HG03095 (cell line): ENCODE results near the gene GPR15.
A peak's percentile ranks its signal among the peaks of the same experiment; 100 is the strongest.
"Not testable (repeated sequence)": the region's sequence is repeated elsewhere in the genome, so short reads cannot be mapped to it uniquely, and the experiment has no call there.

Experiments
- ATAC-seq: cut with Tn5 transposase; IDR thresholded peaks from one replicate; pipeline ENCODE4 v1.9.1; 2021; ENCODE audit warnings: moderate library complexity; ENCODE audit not compliant: unreplicated experiment

GPR15 gene

DNA sequence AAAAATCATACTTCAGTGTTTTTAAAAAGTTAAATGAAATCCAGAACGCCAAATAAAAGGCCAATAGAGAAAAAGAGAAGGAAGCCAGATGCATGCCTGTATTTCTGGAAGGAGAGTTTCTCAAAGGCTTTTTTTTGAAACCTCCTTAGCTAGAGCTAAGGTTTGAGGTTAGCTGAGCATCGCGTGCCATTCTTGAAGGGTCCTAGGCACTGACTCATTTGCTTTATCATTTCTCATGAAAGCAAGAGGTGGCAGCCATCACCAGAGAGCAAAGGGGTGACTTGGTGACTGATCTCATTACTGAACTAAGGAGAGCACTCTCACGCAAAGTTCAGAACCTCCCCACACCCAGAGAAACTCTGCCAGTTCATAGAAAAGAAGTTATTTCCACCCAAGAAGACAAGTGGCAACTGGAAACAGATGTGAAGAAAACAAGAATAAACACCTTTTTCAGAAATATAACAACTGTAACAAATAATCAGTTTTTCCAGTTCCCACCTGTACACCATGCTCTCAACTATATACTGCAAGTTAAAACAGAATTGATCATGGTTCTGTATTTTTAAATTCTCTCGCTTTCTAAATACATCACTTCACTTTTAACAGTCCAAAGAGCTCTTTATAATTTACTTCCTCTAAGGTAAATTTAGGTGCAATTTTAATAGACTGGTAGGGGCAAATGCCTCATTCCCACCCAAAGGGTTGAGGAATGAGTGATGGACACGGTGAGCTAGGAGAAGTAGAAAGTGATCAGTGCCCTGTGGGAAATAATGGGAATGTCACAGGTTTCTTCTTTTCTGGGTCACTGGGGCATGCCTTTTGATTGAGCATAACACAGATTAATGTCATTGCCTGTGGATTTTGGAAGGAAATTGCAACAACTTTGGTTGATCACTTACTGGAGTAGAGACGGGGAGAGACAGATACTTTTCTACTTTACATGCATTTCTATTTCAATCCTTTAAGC lies 24.7 kb downstream of the GPR15 start:
- ATAC-seq = peak; percentile 71

DNA sequence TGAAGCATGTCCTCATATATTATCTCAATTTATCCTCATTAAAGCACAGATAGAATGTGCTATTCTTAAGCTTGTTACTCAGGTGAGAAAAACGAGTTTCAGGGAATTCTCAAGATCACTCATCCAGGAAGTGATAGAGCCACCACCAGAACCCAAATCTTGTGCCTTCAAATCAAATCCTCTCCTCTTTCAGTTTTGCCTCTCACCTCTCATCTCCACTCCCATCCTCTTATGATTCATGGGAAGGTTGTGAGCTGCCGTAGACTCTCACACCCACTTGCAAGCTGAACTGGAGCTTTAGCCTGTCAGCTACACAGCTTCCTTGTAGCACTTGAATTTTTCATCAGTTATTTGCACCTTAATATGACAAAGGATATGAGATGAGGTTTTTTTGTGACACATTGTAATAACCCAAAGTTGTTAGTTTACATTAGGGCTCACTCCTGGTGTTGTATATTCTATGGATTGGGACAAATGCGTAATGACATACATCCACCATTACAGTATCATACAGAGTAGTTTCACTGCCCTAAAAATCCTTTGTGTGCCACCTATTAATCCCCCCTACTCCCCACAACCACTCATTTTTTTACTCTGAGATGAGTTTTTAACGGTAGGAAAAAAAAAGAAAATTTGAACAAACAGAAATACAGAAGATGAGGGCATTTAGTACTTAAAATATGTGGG lies 25.7 kb downstream of the GPR15 start:
- no peak for ATAC-seq

DNA sequence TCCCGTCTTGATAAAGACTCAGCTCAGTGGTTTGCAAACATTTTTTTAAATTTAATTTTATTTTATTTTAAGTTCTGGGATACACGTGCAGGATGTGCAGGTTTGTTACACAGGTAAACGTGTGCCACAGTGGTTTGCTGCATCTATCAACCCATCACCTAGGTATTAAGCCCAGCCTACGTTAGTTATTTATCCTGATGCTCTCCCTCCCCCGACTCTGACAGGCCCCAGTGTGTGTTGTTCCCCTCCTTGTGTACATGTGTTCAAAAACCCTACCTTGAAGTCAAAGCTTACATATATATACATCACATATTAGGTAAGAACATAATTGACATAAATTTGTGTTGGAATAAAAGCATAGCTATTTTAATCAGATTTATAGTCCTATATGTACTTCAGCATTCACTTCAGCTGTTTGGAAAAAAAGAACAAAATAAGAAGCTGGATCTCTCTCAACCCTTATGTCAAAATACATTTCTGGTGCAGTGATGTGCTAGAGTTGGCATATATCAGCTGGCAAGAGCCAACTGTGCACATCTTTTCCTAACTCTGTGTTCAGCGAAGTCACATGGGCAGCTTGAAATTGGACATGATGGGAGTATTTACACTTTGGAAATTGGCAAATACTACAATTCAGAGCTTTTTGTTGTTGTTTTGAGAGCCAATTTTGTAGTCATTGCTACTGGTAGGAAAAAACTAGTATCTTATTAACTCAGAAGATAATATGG lies 26.5 kb downstream of the GPR15 start:
- ATAC-seq = no peak

DNA sequence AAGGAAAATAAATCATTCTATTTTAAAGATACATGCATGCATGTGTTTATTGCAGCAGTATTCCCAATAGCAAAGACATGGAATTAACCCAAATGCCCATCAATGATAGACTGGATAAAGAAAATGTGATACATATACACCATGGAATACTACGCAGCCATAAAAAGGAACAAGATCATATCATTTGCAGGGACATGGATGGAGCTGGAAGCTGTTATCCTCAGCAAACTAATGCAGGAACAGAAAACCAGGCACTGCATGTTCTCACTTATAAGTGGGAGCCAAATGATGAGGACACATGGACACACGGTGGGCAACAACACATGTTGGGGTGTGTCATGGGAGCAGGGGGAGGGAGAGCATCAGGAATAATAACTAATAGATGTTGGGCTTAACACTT lies 28.0 kb downstream of the GPR15 start:
- ATAC-seq = not testable (repeated sequence)

DNA sequence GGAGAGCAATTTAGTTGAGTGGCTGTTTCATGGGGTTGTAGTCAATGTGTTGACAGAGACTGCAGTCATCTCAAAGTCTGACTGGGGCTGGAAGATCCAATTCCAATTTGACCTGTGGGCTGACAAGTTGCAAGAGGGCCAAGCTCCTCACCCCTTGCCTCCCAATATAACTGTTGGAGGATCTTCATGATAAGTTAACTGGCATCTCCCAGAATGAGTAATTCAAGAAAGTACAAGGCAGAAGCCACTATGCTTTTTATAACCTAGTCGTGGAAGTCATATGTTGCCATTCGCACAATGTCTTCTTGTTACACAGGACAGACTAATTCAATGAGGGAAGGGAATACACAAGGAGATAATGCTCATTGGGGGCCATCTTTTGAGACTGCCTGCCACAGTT lies 29.1 kb downstream of the GPR15 start:
- ATAC-seq = no peak

DNA sequence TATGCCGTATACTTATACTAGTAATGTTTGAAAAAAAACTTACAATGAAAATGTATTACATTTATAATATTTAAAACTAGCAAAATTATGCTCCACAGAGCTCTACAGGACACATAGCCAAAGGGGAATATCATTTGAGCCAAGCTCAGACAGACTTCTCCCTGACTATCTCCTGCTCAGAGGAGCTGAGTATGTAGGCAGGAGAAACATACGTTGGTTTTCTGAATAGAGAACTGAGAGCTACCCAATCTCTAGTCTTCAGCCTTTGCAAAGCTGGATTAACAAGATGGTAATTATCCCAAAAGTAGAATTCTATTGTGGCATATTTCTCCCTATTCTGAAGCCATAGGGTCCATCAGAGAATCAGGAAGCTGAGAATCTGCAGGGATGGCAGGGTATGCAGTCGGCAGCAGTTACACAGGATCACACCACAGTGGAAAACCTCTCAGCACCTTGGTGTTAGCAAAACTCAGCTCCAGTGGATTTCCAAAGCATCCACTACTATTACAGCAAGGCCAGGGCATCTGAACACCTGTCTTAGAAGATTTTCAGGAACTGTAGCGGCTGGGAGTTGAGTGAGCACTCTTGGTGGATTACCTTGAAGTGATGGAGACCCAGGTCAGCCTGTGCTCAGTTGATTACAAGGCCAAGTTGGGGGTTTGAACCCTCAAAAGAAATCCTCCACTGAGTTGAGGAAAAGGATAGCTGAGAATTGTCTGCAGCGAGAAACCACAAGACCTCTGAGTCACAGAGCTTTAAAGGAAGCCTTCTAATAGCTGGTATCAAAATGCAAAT lies 30.1 kb downstream of the GPR15 start:
- peak; percentile 18 for ATAC-seq

DNA sequence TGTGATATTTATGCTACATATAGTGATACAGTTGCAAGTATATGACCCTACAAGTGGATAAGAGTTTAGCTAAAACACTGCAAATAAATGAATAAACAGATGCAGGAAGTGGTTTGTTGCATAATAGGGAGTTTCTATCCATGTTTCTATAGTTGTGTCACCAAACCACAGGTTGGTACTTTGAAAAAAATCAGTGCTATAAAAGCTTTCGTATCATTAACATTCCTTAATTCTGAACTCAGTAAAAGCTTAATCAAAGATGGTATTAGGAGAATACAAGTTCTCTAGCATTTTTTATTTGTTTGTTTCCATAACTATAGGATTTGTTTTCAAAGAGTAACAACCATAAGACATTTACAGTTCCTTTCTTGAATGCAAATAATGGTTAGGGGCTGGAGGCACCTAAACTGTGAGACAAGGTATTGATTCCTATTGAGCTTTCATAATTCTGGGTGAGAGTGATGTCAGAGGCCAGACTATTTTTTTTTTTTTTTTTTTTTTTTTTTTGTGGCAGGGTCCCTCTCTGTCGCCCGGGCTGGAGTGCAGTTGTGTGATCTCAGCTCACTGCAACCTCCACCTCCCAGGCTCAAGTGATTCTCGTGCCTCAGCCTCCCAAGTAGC lies 32.0 kb downstream of the GPR15 start:
- ATAC-seq = peak; percentile 50

DNA sequence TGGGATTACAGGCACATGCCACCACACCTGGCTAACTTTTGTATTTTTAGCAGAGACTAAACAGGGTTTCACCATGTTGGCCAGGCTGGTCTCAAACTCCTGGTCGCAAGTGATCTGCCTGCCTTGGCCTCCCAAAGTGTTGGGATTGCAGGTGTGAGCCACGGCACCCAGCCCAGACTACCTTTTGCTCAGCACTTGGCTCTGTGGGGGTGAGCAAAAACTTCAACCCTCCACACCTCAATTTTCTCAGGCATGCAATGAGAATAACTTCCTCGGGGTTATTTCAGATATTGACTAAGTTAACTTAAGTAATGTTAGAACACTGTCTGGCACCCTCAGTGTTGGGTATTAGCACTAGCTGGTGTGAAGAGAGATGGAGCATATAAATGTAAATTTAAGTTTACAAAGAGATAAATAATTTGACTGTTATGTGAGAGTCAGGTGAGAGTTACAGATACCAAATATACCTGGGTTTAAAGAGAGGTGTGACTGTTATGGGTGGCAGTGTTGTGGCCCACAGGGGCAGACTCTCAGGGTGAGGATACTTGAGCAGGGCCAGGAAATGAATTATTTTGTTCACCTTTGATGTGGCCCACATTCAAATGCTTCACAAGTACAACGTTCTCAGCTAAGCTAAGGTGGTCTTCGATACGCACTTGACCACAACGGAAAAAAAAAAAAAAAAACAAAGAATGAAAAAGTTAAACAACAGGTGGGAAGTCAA lies 32.7 kb downstream of the GPR15 start:
- ATAC-seq = no peak

DNA sequence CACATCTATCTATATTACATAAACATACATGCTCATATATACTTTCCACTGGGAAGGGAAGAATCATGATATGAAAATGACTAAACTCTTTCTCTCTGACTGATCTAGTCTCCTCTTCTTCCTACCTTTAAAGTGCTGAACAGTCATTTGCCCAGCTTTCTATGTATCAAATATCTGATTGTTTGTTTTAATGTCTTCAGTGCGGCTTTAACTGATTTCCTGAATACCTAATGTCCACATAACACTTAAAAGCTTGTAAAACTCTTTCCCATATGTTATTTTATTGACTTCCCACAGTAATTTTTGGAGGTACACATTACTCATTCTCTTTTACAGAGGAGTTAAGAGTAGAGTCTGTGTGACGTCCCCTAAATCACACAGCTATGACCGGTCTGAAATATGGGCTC lies 33.5 kb downstream of the GPR15 start:
- ATAC-seq = no peak

DNA sequence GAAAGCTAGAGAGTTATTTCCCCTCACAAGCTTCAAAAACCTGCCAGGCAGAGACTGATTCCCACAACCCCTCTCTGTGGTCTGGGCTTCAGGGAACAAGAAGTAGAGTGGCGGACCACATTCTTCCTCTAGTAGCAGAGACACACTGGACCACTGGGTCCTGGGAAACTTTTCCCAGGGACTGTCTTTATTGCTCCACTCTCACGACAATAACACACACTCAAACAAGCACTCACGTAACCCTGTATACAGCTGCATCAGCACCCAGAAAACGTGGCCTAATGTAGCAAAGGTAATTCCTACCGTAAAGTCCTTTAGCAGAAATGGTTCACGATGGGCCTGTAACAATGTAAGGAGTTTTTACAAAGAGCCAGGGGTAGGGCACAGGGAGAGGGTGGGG lies 34.1 kb downstream of the GPR15 start:
- no peak for ATAC-seq

DNA sequence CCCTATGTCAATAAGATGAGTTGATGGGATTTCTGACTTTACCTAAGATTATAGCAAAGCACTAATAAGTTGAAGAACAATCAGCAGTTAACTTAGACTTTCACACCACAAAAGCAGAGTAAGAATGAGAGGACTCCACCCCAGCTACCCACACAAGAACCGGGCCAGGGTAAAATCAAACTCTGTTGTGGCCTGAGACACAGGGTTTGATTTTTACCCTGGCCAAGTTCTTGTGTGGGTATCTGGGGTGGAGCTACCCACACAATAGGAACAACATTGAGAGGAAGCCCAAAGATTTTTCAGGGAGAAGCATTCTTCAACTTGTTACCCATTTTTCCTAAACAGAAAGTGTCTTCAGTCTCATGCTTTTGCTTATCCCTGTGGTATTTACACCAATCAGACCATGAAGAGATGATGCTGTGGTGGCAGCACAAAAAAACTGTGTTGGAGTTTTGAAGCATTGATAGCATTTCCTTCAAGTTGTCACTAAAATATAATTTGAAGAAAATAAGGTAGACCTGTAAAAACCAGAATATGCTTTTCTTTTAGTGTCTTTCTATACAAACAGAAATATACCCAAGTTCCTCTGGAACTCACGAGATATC lies 36.0 kb downstream of the GPR15 start:
- ATAC-seq = peak; percentile 27

DNA sequence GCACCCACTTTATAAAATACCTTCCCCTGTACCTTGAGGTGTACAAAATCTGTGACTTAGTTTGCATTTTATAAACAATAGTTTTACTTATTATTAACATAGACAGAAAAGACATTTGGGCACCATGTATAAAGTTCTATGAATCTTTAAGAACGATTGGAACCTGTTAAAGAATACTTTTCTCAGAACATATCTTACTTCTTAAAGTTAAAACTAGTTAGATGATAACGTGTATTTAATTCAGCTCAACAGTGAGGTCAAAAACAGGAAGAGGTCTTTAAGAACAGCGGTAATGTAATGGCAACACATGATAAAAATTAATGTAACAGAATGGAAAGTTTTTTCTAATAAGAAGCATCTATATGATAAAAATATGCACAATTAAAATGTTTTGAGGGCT lies 36.6 kb downstream of the GPR15 start:
- no peak for ATAC-seq

DNA sequence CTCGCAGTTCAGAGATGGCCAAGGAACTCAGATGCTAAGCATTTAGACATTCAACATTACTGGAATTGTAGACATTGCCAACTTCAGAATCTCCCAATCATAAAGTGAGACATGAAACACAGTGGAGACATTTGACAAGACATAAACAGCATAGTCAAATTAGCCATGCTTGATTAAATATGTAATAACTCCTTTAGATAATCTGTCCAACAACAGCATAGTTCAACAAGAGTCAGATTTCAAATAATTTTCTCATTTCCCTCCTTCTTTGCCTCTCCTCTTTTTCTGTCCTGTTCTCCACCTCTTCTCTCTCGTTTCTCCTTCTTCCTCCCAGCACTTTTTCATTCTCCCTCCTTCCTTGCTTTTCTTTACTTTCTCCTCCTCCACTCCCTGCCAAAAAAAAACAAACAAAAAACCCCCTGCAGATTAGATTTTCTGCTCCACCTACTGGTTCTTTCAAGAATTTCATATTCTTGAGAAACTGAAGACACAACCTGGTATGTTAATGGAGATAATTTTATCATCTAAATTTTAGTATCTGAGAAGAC lies 41.5 kb downstream of the GPR15 start:
- peak; percentile 57 for ATAC-seq

DNA sequence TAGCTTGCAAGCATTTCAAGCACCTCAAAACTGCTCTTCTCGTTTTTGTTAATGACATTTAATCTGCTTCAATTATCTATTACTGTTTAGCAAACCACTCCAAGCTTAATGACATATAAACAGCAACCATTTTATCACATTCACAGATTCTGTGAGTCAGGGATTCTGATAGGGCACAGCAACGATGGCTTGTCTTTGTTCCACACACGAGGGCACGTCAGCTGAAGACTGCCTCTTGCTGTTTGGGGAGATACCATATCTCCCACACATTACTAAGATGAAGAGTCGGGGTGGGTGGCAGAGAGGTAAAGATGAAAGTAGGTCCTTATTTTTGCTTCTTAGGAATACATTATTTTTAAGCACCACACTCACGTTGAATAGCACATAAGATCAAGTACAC lies 42.4 kb downstream of the GPR15 start:
- no peak for ATAC-seq

DNA sequence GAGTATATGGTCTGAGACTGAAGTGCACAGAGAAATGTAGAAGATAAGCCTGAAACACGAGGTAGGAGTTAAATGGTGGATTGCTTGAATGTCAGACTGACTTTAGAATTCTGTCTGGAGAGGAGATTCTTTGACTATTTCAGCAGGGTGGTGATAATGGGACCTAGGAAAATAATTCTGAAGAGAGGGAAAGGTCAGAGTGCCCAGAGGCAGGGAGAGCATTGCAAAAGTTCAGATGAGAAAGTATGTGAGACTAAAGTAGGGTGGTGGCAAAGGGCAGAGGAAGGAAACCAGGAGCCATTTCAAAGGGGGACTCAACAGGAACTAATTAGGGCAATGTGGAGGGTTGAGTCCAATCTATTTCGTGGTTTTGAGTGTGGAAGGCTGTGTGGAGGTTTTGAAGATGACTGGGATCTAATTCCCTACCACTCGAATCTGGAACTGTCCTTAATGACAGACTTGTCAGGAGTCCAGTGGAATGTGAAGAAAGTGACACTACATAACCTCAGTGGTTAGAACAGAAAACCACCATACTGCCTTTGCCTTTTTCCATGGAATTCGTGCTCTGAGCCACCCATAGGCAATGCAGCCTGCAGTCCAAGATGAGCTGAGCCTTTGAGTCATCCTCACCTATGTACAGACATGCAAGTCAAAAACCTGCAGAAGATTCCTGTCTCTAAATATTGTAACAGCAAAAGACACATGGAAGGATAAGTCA lies 45.6 kb downstream of the GPR15 start:
- no peak for ATAC-seq

DNA sequence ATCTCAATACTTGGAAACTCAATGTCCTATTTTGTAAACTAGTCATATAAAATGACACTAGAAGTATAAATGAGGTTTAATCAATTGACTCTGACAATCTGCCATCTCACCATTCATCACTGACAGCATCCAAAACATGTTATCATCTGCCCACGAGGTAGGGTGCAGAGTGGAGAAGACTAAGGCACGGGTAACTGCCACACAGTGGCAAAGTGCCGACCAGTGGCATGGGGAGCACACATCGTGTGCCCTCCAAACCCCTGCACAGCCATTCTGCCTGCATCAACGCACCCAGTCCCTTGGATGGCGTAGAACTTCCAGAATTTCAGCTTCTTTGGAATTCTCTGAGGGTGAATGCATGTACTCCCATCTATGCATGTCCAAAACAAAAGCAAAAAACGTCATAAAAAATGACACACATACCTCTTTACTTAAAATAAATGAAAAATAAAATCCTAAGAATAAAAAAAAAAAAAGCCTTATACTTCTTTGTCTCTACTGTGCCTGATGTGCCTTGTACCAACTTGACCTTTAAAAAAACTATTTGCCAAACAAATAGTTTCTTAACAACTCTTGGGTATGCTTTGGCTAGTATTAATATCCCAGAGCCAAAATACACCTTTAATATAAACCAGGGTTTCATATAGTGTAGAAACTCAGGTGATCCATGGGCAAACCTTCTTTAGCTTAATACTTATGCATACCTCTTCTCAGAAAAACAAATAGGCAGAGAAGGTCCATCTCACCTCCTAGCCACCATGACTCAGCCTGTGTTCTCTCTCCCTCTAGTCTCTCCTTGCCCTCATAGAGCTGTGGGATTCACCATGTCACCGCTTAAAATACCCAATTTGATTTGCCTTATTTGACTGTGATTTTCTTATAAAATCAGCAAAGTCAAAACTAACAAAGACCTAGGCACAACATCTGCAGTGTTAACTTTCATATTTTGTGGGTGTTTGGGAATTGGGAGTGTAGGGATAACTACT lies 48.9 kb downstream of the GPR15 start:
- ATAC-seq = no peak

DNA sequence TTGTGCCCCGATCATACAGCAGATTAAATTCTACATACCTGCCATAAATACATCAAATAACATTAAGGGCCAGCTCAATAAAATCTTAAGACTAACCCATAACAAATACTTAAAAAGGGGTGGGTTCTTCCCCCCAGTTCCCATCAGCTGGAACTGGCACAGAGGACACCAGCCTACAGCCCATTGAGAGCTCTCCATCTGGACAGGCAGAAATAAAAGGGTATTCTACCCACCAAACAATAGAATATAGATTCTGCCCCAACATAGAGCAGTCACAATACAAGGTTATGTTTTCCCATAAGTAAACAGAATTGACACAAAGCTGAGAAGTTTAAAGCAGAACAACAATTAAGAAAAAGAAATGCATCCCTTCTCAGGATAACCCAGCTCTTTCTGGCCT lies 49.7 kb downstream of the GPR15 start:
- no peak for ATAC-seq
